GM19043 (cell line): ENCODE results near the gene ANKRD44.

Experiments used
- ATAC-seq: cut with Tn5 transposase; IDR thresholded peaks from one replicate; pipeline ENCODE4 v1.9.1; 2021; ENCODE audit warnings: low read depth; ENCODE audit not compliant: unreplicated experiment

ANKRD44 gene

GRCh38 chr2:197211881-197212342 is 98.7 kb downstream of the ANKRD44 start:
- no peak for ATAC-seq

- ATAC-seq, result no peak
These were observed 100.2 kb downstream of the ANKRD44 start for GRCh38 chr2:197210430-197210829.

- ATAC-seq, result peak; percentile 34
These were observed 100.7 kb downstream of the ANKRD44 start for GRCh38 chr2:197209742-197210408.

GRCh38 chr2:197209246-197209645 is 101.3 kb downstream of the ANKRD44 start:
- no peak for ATAC-seq

- no peak for ATAC-seq
These were observed 101.7 kb downstream of the ANKRD44 start for GRCh38 chr2:197208841-197209240.

GRCh38 chr2:197208024-197208423 is 102.6 kb downstream of the ANKRD44 start:
- no peak for ATAC-seq

GRCh38 chr2:197207598-197207997 is 103.0 kb downstream of the ANKRD44 start:
- no peak for ATAC-seq

GRCh38 chr2:197207106-197207505 is 103.5 kb downstream of the ANKRD44 start:
- no peak for ATAC-seq

- ATAC-seq, result peak; percentile 57
These were observed 104.9 kb downstream of the ANKRD44 start for GRCh38 chr2:197205585-197206215.

- ATAC-seq, result no peak
These were observed 105.9 kb downstream of the ANKRD44 start for GRCh38 chr2:197204519-197205250.

GRCh38 chr2:197201874-197202273 is 108.7 kb downstream of the ANKRD44 start:
- no peak for ATAC-seq

- ATAC-seq, result no peak
These were observed 109.9 kb downstream of the ANKRD44 start for GRCh38 chr2:197200762-197201058.

GRCh38 chr2:197200051-197200761 is 110.4 kb downstream of the ANKRD44 start:
- no peak for ATAC-seq

GRCh38 chr2:197198890-197199289 is 111.7 kb downstream of the ANKRD44 start:
- ATAC-seq, result peak; percentile 98

- no peak for ATAC-seq
These were observed 112.7 kb downstream of the ANKRD44 start for GRCh38 chr2:197197895-197198311.

- ATAC-seq, result no peak
These were observed 113.9 kb downstream of the ANKRD44 start for GRCh38 chr2:197196541-197197180.

- no peak for ATAC-seq
These were observed 115.1 kb downstream of the ANKRD44 start for GRCh38 chr2:197195518-197195917.

- peak; percentile 67 for ATAC-seq
These were observed 118.6 kb downstream of the ANKRD44 start for GRCh38 chr2:197191940-197192322.

GRCh38 chr2:197191177-197191939 is 119.2 kb downstream of the ANKRD44 start:
- peak; percentile 48 for ATAC-seq

- ATAC-seq, result no peak
These were observed 120.5 kb downstream of the ANKRD44 start for GRCh38 chr2:197190100-197190432.
